NCI-H1930 (cell line): ENCODE measurements around the gene MICOS13.
"Not testable (repeated sequence)": the region's sequence is repeated elsewhere in the genome, so short reads cannot be mapped to it uniquely, and the experiment has no call there.

Source experiments
- DNase-seq, 2 experiments: peaks; one replicate each; lab custom pipeline; 2025; lab: John Stamatoyannopoulos, UW

Gene MICOS13, protein sequence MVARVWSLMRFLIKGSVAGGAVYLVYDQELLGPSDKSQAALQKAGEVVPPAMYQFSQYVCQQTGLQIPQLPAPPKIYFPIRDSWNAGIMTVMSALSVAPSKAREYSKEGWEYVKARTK

DNA sequence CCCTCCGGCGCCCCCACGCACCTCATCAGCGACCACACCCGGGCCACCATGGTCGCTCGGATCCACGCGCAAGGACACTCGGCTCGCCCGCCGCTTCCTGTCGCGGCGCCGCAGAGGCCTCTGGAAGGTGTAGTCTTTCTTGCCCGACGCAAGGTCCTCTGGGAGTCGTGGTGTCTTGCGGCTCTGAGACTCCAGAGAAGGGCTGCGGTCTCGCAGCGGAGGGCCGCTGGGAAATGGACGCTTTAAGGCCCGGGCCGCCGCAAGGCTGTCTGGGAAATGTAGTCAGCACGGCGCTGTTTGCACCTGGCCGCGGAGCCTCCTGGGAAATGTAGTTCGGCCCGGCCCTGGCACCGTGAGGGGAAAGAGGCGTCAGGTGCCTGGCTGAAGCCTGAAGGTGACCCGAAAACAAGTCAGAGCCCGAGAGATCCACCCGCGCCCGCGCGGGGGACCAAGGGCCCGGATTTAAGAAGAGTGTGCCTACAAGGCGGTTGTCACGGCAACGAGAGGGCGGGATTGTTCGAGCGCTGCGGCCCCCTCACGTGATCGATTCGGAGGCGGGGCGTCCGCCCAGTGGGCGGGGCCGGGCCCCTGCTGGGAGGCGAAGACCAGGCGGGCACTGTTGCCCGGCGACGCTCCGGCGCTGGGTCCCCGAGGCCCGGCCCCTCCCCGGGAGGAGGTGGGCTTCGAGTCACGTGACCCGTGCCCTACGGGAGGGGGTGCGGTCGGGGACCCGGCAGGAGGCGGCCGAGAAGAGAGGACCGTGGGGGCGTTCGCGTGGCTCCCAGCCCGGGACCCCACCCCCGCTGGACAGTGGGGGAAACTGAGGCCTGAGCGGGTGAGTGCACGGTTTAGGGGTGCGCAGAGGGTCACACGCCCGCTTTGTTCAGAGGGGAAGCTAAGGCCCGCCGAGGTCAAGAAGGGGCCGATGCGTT lies at the start of gene MICOS13, which contains the start of gene HSD11B1L:
Gene MICOS13 (minus strand): TSS at position 80 of the 932 bp plus-strand sequence. CDS start 30 bp downstream, at position 50.
Gene HSD11B1L (plus strand): TSS at position 591 of the 932 bp plus-strand sequence. CDS start 3,806 bp downstream, outside the sequence.
- peak; percentile 94 to 95 for DNase-seq

- DNase-seq, result no peak
Observed at GRCh38 chr19:5727453-5728050, 47.2 kb upstream of the MICOS13 start.

- peak; percentile 96 to 98 for DNase-seq
Observed at GRCh38 chr19:5719961-5720790, 39.9 kb upstream of the MICOS13 start, which contains the start of the genes CATSPERD and LONP1. TSS of gene CATSPERD (plus strand) at chr19:5720637. CDS start at chr19:5720738, 101 bp downstream. TSS of gene LONP1 (minus strand) at chr19:5720146. CDS start at chr19:5720132, 14 bp downstream.

DNA sequence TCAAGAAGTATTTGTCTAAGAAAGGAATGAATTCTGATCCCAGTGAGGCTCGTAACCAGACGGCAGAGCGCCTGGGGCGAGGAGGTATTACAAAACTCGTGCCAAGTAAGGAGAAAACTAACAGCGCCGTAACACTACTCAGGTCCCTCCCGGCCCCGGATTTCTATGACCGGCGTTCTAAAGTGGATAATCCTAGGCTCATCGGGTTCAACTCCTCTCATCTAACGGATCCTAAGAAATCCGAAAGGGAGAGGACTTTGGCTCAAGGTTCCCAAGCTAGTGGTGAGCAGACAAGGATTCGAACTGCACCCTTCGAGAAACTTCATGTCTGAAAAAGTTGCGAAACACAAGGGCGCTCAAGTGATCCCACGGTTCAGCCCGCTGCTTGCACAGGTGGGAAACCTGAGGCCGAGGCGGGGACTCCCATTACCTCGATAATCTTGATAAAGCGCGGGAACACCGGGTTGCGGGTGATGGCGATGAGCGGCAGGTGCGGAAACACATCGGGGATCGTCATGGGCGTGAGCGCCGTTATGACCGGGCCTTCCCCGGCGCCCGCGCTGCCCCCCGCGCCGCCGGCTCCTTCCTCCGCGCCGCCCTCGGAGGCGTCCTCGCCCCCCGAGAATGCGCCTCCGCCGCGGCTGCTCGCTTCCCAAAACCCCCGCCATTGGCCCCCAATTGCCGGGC lies 39.1 kb upstream of the MICOS13 start:
- DNase-seq, result no peak

- DNase-seq, result no peak
Observed at GRCh38 chr19:5718579-5719273, 38.4 kb upstream of the MICOS13 start.

DNA sequence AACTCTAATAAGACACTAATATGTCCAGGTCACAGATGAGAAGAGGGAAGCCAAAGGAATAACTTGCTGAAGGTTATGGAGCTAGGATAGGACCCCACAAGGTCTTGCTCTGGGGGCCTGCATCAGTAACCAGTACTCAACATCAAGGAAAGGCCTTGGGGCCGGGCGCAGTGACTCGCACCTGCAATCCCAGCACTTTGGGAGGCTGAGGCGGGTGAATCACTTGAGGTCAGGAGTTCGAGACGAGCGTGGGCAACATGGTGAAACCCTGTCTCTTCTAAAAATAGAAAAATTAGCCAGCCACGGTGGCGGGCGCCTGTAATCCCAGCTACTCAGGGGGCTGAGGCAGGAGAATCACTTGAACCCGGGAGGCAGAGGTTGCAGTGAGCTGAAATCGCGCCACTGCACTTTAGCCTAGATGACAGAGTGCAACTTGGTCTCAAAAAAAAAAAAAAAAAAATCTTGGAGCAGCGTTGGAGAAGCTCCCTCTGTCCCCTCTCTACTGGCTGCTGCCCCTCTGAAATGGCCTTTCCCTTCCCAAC lies 37.8 kb upstream of the MICOS13 start:
- DNase-seq, result no peak

- no peak for DNase-seq
Observed at GRCh38 chr19:5717215-5717935, 37.1 kb upstream of the MICOS13 start.

DNA sequence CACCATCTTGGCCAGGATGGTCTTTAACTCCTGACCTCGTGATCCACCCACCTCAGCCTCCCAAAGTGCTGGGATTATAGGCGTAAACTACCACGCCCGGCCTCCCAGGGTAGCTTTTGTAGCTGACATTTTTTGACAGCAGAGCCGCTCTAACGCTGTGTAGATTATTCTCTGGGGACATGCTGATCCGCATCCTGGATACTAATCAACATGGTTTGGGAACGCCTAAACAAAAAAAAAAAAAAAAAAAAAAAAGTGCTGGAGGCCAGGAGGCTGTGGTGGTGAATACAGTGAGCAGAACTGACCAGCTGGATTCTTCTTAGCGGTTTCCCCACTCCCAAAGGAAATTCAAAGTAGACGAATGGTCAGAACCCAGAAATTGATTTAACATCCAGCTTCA lies 34.5 kb upstream of the MICOS13 start:
- no peak for DNase-seq

GRCh38 chr19:5713228-5713627 lies 32.9 kb upstream of the MICOS13 start:
- no peak for DNase-seq

GRCh38 chr19:5711713-5712161 lies 31.4 kb upstream of the MICOS13 start:
- DNase-seq, result no peak

DNA sequence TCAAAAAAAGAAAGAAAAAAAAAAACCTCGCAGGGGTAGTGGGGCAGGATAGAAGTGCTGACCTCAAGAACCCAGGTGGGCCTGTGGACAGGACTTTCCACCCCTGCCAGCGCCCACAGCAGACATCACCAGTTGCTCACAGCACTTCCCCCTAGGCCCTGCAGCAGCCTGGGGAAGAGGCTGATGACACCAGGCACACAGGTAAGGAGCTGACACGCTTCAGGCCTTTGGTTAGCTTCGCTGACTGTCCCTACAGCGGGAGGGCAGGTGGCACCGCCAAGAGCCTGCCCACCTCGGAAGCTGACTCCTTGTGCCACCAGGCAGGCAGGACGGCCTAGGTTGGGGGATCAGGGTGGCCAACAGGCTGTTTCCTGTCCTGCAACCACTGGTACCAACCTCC lies 30.7 kb upstream of the MICOS13 start:
- DNase-seq, result no peak

DNA sequence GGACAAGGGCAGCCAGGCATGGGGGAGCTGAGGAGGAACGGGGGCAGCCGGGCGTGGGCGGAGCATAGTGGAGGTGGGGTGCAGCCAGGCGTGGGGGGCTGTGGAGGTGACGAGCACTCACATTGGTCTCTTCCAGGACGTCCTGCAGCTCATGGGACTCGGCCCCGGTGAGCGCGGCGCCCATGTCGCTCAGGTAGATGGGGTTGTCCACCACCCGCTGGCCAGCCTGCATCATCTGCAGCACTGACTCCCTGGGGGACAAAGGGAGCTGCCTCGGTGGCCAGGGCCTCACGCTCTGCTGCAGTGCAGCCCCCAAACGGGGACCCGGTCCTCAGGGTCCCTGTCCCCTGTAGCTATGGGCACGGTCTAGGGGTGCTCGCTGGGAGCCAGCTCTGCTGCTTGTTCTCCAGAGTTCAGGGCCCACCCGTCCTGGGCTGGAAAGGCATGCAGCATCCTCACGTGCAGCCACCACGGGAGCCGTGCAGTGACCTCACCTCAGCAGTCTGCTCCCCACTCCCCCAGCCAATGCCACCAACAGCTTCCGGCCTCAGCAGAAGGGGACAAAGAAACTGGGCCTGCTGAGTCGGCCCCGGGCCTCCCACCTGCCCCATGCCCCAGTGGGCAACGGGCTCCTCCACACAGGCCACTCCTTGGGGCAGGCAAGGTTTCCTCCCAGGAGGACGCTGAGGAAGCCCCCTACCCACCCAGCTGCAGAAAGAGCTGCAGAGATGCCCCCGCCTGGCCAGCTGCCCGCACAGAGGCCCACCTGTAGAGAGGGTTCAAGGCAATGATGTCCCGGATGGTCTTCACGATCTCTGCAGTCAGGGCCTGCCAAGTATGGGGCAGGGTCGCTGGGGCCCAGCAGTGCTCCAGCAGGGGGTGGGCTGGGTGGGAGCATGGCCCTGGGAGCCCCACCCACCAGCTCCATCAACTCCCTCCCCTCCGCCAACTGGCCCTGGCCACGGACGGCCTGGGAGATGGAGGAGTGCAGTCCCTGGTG lies 27.6 kb upstream of the MICOS13 start:
- DNase-seq, result no peak

DNA sequence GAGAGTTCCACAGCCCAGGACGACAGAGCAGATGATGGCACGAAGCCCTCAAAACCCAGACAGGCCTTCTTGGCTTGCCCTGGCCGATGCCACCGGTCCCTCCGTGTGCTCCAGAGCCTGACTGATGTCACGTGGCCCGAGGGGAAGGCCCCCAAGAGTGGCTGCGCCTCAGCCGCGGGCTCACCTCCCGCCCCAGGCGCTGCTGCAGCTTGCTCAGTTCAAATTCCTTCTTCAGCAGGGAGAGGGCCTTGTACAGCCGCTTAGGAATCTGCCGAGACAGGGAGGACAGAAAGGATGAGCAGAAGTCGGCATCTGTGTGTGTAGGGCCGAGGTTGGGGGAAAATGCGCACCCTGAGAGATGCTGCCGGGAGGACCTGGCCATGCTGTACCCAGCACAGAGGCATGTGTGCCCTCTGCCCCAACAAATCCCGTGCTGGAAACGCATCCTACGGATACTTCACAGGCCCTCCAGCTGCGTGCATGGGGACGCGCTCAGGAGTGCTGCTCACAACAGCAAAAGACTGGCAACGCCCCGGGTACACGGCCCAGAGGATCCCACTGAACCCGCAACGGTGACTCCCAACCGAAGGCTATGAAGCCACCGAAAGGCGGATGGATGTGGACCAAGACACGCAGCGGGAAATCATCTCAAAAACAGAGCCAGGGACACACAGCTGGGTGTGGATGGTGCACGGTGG lies 26.7 kb upstream of the MICOS13 start:
- no peak for DNase-seq

- no peak for DNase-seq
Observed at GRCh38 chr19:5705552-5705951, 25.2 kb upstream of the MICOS13 start.

GRCh38 chr19:5703819-5704818 lies 23.8 kb upstream of the MICOS13 start:
- no peak for DNase-seq

DNA sequence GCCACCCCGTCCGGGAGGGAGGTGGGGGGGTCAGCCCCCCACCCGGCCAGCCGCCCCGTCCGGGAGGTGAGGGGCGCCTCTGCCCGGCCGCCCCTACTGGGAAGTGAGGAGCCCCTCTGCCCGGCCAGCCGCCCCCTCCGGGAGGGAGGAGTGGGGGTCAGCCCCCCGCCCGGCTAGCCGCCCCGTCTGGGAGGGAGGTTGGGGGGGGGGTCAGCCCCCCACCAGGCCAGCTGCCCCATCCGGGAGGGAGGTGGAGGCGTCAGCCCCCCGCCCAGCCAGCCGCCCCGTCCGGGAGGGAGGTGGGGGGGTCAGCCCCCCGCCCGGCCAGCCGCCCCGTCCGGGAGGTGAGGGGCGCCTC lies 21.7 kb upstream of the MICOS13 start:
- DNase-seq, result not testable (repeated sequence)
